Measurements from ENCODE around the gene MSI2.

The MSI2 gene

GRCh38 chr17:57259817-57260216 is 3.5 kb downstream of the MSI2 start:
- no peaks in the 10 kb centered on the region for H3K9me3 ChIP-seq (ENCODE audit: insufficient read depth, low read depth, low read length)
- H2BK120ac ChIP-seq (ENCODE audit: insufficient read depth, low read length, poor library complexity), result no peak overlapping the region
- H3K27ac ChIP-seq (ENCODE audit: low read depth, low read length), result no peak overlapping the region
- H2BK12ac ChIP-seq (ENCODE audit: low read length), result no peak overlapping the region
- H3K4me1 ChIP-seq (ENCODE audit: control insufficient read depth in 1 of 2, insufficient read depth in 2 of 2, low read length in 2 of 2), result peaks cover 7 to 18% of the 10 kb centered on the region in 2 experiments
- no peaks in the 10 kb centered on the region for H3K27me3 ChIP-seq (ENCODE audit: insufficient read depth, low read length)
- H3K4ac ChIP-seq (ENCODE audit: low read depth, low read length), result no peak overlapping the region
- no peak overlapping the region for H3K18ac ChIP-seq (ENCODE audit: low read length)
- H3K79me1 ChIP-seq (ENCODE audit: low read length), result peaks cover 10% of the 10 kb centered on the region
- peaks cover 2 to 5% of the 10 kb centered on the region in 2 experiments for H3K36me3 ChIP-seq (ENCODE audit: control insufficient read depth in 1 of 2, insufficient read depth in 2 of 2, low read length in 2 of 2)
- no peak overlapping the region for H2AFZ ChIP-seq (ENCODE audit: insufficient read depth, low read length, poor library complexity)
- H3K9ac ChIP-seq (ENCODE audit: low read length), result no peak overlapping the region
- WGBS (ENCODE audit: extremely low coverage, insufficient coverage, insufficient read length), result no CpG with 5 or more reads among the region's 4 CpGs
- no peak overlapping the region for H2BK5ac ChIP-seq (ENCODE audit: low read depth, low read length, poor library complexity)
- H3K4me3 ChIP-seq (ENCODE audit: low read depth, low read length), result no peak overlapping the region
- peaks cover 9% of the 10 kb centered on the region for H3K79me2 ChIP-seq (ENCODE audit: control insufficient read depth, insufficient read depth, low read length, poor library complexity)
- H2AK5ac ChIP-seq (ENCODE audit: low read length), result no peak overlapping the region
- H4K91ac ChIP-seq (ENCODE audit: low read depth, low read length), result no peak overlapping the region
- H3K14ac ChIP-seq (ENCODE audit: low read length), result no peak overlapping the region
- no peak overlapping the region for H4K8ac ChIP-seq (ENCODE audit: low read depth, low read length)
- no peak for DNase-seq
- H3K4me2 ChIP-seq (ENCODE audit: low read length), result peak overlapping the region; percentile 17
- no peak overlapping the region for H4K12ac ChIP-seq (ENCODE audit: low read depth, low read length)
- H3K23ac ChIP-seq (ENCODE audit: low read length), result no peak overlapping the region

GRCh38 chr17:57260325-57261083 is 4.2 kb downstream of the MSI2 start:
- Histone ChIP-seq H3K27me3 (ENCODE audit: insufficient read depth, low read length) (no peaks in the 10 kb centered on the region), H2BK12ac (ENCODE audit: low read length) (no peak overlapping the region), H4K91ac (ENCODE audit: low read depth, low read length) (no peak overlapping the region)

GRCh38 chr17:57261084-57261461 is 4.8 kb downstream of the MSI2 start:
- Histone ChIP-seq H3K14ac (ENCODE audit: low read length) (no peak overlapping the region), H3K9ac (ENCODE audit: low read length) (no peak overlapping the region), H4K8ac (ENCODE audit: low read depth, low read length) (no peak overlapping the region), H3K36me3 (ENCODE audit: control insufficient read depth in 1 of 2, insufficient read depth in 2 of 2, low read length in 2 of 2) (peaks cover 2 to 5% of the 10 kb centered on the region in 2 experiments), H3K27ac (ENCODE audit: low read depth, low read length) (no peak overlapping the region), H3K23ac (ENCODE audit: low read length) (no peak overlapping the region), H2BK12ac (ENCODE audit: low read length) (no peak overlapping the region), H4K12ac (ENCODE audit: low read depth, low read length) (no peak overlapping the region), H3K4me1 (ENCODE audit: control insufficient read depth in 1 of 2, insufficient read depth in 2 of 2, low read length in 2 of 2) (peaks cover 11 to 19% of the 10 kb centered on the region in 2 experiments), H3K4ac (ENCODE audit: low read depth, low read length) (no peak overlapping the region), H3K79me1 (ENCODE audit: low read length) (peaks cover 9% of the 10 kb centered on the region), H3K79me2 (ENCODE audit: control insufficient read depth, insufficient read depth, low read length, poor library complexity) (peaks cover 9% of the 10 kb centered on the region), H4K91ac (ENCODE audit: low read depth, low read length) (no peak overlapping the region), H3K18ac (ENCODE audit: low read length) (no peak overlapping the region), H2BK5ac (ENCODE audit: low read depth, low read length, poor library complexity) (no peak overlapping the region), H2AFZ (ENCODE audit: insufficient read depth, low read length, poor library complexity) (no peak overlapping the region), H3K4me3 (ENCODE audit: low read depth, low read length) (no peak overlapping the region), H2AK5ac (ENCODE audit: low read length) (no peak overlapping the region), H3K4me2 (ENCODE audit: low read length) (no peak overlapping the region), H3K9me3 (ENCODE audit: insufficient read depth, low read depth, low read length) (no peaks in the 10 kb centered on the region), H2BK120ac (ENCODE audit: insufficient read depth, low read length, poor library complexity) (no peak overlapping the region), H3K27me3 (ENCODE audit: insufficient read depth, low read length) (no peaks in the 10 kb centered on the region)
- no CpG with 5 or more reads among the region's 4 CpGs for WGBS (ENCODE audit: extremely low coverage, insufficient coverage, insufficient read length)
- no peak for DNase-seq

More at GRCh38 chr17:57260325-57261083, 4.2 kb downstream of the MSI2 start:
- no peak overlapping the region for H2BK120ac ChIP-seq (ENCODE audit: insufficient read depth, low read length, poor library complexity)
- H3K4me1 ChIP-seq (ENCODE audit: control insufficient read depth in 1 of 2, insufficient read depth in 2 of 2, low read length in 2 of 2), result peaks cover 11 to 19% of the 10 kb centered on the region in 2 experiments
- H4K12ac ChIP-seq (ENCODE audit: low read depth, low read length), result no peak overlapping the region
- H3K23ac ChIP-seq (ENCODE audit: low read length), result no peak overlapping the region
- no peak overlapping the region for H3K4ac ChIP-seq (ENCODE audit: low read depth, low read length)
- no peak overlapping the region for H3K14ac ChIP-seq (ENCODE audit: low read length)
- peaks cover 13% of the 10 kb centered on the region for H3K79me1 ChIP-seq (ENCODE audit: low read length)
- no peak overlapping the region for H3K9ac ChIP-seq (ENCODE audit: low read length)
- no peak overlapping the region for H3K4me3 ChIP-seq (ENCODE audit: low read depth, low read length)
- no peak overlapping the region for H2AK5ac ChIP-seq (ENCODE audit: low read length)
- H2AFZ ChIP-seq (ENCODE audit: insufficient read depth, low read length, poor library complexity), result no peak overlapping the region
- H3K4me2 ChIP-seq (ENCODE audit: low read length), result peak overlapping the region; percentile 25
- H4K8ac ChIP-seq (ENCODE audit: low read depth, low read length), result no peak overlapping the region
- H3K9me3 ChIP-seq (ENCODE audit: insufficient read depth, low read depth, low read length), result no peaks in the 10 kb centered on the region
- peaks cover 2 to 5% of the 10 kb centered on the region in 2 experiments for H3K36me3 ChIP-seq (ENCODE audit: control insufficient read depth in 1 of 2, insufficient read depth in 2 of 2, low read length in 2 of 2)
- DNase-seq, result no peak
- no CpG with 5 or more reads among the region's 7 CpGs for WGBS (ENCODE audit: extremely low coverage, insufficient coverage, insufficient read length)
- H3K18ac ChIP-seq (ENCODE audit: low read length), result no peak overlapping the region
- H2BK5ac ChIP-seq (ENCODE audit: low read depth, low read length, poor library complexity), result no peak overlapping the region
- peaks cover 10% of the 10 kb centered on the region for H3K79me2 ChIP-seq (ENCODE audit: control insufficient read depth, insufficient read depth, low read length, poor library complexity)
- no peak overlapping the region for H3K27ac ChIP-seq (ENCODE audit: low read depth, low read length)

GRCh38 chr17:57262557-57262956 is 6.2 kb downstream of the MSI2 start:
- peaks cover 7% of the 10 kb centered on the region for H3K79me1 ChIP-seq (ENCODE audit: low read length)
- DNase-seq, result peak in 1 of 2 donors; percentile 42

More at GRCh38 chr17:57262557-57262956, 6.2 kb downstream of the MSI2 start:
- Histone ChIP-seq H2BK120ac (ENCODE audit: insufficient read depth, low read length, poor library complexity) (no peak overlapping the region), H2BK12ac (ENCODE audit: low read length) (no peak overlapping the region), H3K27ac (ENCODE audit: low read depth, low read length) (no peak overlapping the region), H3K4ac (ENCODE audit: low read depth, low read length) (no peak overlapping the region), H3K23ac (ENCODE audit: low read length) (no peak overlapping the region), H3K14ac (ENCODE audit: low read length) (no peak overlapping the region), H4K8ac (ENCODE audit: low read depth, low read length) (no peak overlapping the region), H3K9me3 (ENCODE audit: insufficient read depth, low read depth, low read length) (no peaks in the 10 kb centered on the region), H3K9ac (ENCODE audit: low read length) (no peak overlapping the region), H3K4me2 (ENCODE audit: low read length) (no peak overlapping the region), H3K79me2 (ENCODE audit: control insufficient read depth, insufficient read depth, low read length, poor library complexity) (peaks cover 10% of the 10 kb centered on the region), H4K91ac (ENCODE audit: low read depth, low read length) (no peak overlapping the region), H3K18ac (ENCODE audit: low read length) (no peak overlapping the region), H2BK5ac (ENCODE audit: low read depth, low read length, poor library complexity) (no peak overlapping the region), H3K36me3 (ENCODE audit: control insufficient read depth in 1 of 2, insufficient read depth in 2 of 2, low read length in 2 of 2) (peaks cover 12 to 15% of the 10 kb centered on the region in 2 experiments), H3K4me3 (ENCODE audit: low read depth, low read length) (no peak overlapping the region), H4K12ac (ENCODE audit: low read depth, low read length) (no peak overlapping the region), H3K27me3 (ENCODE audit: insufficient read depth, low read length) (no peaks in the 10 kb centered on the region), H3K4me1 (ENCODE audit: control insufficient read depth in 1 of 2, insufficient read depth in 2 of 2, low read length in 2 of 2) (peaks cover 11 to 22% of the 10 kb centered on the region in 2 experiments), H2AFZ (ENCODE audit: insufficient read depth, low read length, poor library complexity) (no peak overlapping the region), H2AK5ac (ENCODE audit: low read length) (no peak overlapping the region)
- no CpG with 5 or more reads among the region's 1 CpG for WGBS (ENCODE audit: extremely low coverage, insufficient coverage, insufficient read length)
